Activated naive CD4-positive, alpha-beta T cell treated with Interleukin-2 at 50 U/mL for 16 hours (primary cell): Measurements from ENCODE around the gene XRN1.

Experiments
- DNase-seq: peaks from one replicate; pipeline ENCODE4 v3.0.0-alpha.2; 2020

The XRN1 gene

DNA sequence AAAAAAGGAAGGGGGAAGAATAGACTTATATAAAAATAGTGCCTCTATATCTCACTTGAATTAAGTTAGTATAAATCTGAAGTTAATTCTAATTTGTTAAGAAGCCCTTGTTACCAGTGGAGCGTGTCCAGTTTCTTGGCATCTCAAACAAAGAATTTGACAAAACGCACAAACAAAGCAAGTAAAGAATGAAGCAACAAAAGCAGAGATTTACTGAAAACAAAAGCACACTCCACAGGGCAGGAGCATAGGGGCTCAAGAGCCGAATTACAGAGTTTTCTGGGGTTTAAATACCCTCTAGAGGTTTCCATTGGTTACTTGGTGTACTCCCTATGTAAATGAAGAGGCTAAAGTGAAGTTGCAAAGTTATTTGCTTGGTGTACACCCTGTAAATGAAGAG lies 188.5 kb downstream of the XRN1 start:
- no peak for DNase-seq

DNA sequence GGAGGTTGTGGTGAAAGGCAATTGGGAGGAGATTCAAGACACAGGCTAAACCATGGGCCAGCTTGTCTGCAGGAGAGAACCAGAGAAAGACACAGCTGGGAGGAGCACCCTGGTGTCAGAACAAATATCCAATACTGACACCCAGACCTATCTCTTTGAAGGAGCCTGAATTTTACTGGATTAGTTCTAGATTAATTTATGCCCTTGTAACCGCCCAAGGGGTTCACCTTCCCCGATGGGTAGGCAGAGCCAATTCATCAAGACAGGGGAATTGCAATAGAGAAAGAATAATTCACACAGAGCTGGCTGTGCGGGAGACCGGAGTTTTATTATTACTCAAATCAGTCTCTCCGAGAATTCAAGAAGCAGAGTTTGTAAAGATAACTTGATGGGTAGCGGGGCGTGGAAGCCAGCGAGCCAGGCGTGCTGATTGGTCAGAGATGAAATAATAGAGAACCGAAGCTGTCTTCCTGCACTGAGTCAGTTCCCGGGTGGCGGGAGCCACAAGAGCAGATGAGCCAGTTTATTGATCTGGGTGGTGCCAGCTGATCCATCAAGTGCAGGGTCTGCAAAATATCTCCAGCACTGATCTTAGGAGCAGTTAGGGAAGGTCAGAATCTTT lies 191.0 kb downstream of the XRN1 start:
- DNase-seq: no peak
